Uterus (tissue), 4 donors: Measurements from ENCODE around the gene WDR5. TPM values are rescaled to one million over a fixed set of nuclear protein-coding genes. Genes with fewer than 3 reads are reported as not detected.
A peak's percentile ranks its signal among the peaks of the same experiment; 100 is the strongest.

Experiments used
- DNase-seq, 2 donors: peaks; one replicate each; pipeline ENCODE4 v3.0.0-alpha.2; 2019 to 2020
- H3K27ac ChIP-seq, 2 donors: fragments of 200-600 bp; sonication (generic); 1 replicate in 1 of 2; 2 replicates in 1 of 2; pipeline ENCODE4 v1.5.1; 2016 to 2018
- H3K27me3 ChIP-seq, 2 donors: fragments of 200-600 bp; sonication (generic); one replicate each; pipeline ENCODE4 v1.5.1; 2018 to 2019; ENCODE audit warnings: control low read depth in 1 of 2
- H3K36me3 ChIP-seq, 2 donors: fragments of 200-600 bp; sonication (generic); one replicate each; pipeline ENCODE4 v1.5.1; 2019; ENCODE audit warnings: control low read depth in 1 of 2
- H3K4me1 ChIP-seq, 2 donors: fragments of 200-600 bp; sonication (generic); one replicate each; pipeline ENCODE4 v1.5.1; 2018 to 2019; ENCODE audit warnings: control low read depth in 1 of 2
- H3K4me3 ChIP-seq, 2 donors: fragments of 200-600 bp; sonication (generic); 1 replicate in 1 of 2; 2 replicates in 1 of 2; pipeline ENCODE4 v1.5.1; 2018 to 2019; ENCODE audit warnings: mild to moderate bottlenecking in 1 of 2
- H3K9me3 ChIP-seq, 2 donors: fragments of 200-600 bp; sonication (generic); one replicate each; pipeline ENCODE4 v1.5.1; 2019; ENCODE audit warnings: control low read depth in 1 of 2
- CTCF ChIP-seq, 4 experiments: fragments of 200-600 bp in 2 of 4; fragments of 450-650 bp in 2 of 4; sonication (generic) in 2 of 4; IDR thresholded peaks; one replicate each; pipeline ENCODE4 v1.5.1; 2016 to 2019; ENCODE audit warnings: antibody characterized with exemption in 4 of 4, mild to moderate bottlenecking in 2 of 4, moderate library complexity in 1 of 4
- POLR2A ChIP-seq, 2 donors: fragments of 450-650 bp; IDR thresholded peaks; one replicate each; pipeline ENCODE4 v1.6.1; 2016; ENCODE audit warnings: antibody characterized with exemption in 2 of 2, mild to moderate bottlenecking in 1 of 2, moderate library complexity in 1 of 2
- intact Hi-C: fragments of 100-400 bp; cut with DNase I; formaldehyde crosslinking; loops from one replicate; pipeline ENCODE4 v1.15.1; 2023; ENCODE audit warnings: low total_unique reads
- small RNA-seq: library from RNA; depleted of rRNA; stranded (forward); fragments of <200 nt; gene quantifications from one replicate; pipeline ENCODE3, GENCODE V24; 2016
- total RNA-seq, 4 donors: library from RNA; depleted of rRNA in 3 of 4; stranded (reverse); fragments of >200 nt in 3 of 4; gene quantifications; one replicate each; pipeline versions ENCODE4 v1.1.0 to v1.2.4, GENCODE V29; 2014 to 2023
- donor health status: DM: yes; HTN: yes; CAD: no.

Gene WDR5
- total RNA-seq, 4 donors from 2014 or later, result 2.9 to 30.5 (median 14.2) TPM

DNA sequence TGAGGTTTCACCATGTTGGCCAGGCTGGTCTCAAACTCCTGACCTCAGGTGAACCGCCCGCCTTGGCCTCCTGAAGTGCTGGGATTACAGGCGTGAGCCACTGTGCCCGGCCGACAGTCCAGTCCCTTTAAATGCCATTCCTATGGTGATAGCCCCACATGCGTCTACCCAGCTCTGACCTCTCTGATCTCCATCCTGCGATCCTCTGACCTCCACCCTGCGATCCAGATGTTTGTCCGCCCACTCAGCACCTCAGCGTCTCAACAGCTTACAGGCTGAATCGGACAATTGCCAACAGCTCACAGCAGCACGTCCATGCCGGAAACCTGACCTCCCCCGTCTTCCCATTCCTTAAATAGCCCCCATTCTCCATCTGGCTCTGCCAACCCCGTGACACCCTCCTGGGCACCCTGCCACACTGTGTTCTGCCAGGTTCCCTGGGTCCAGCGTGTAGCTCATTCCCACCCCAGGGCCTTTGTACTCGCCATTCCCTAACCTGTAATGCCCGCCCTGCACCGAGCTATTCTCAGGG, 72.5 kb downstream of the WDR5 start:
- no peaks in the 10 kb centered on the region for H3K9me3 ChIP-seq
- H3K27me3 ChIP-seq, result no peaks in the 10 kb centered on the region
- peaks cover 4 to 7% of the 10 kb centered on the region in 2 donors for H3K4me1 ChIP-seq
- TF ChIP-seq POLR2A (IDR thresholded peaks at IDR 0.05) (no peak), CTCF (IDR thresholded peaks at IDR 0.05) (no peak)
- intact Hi-C loops, result no loop called here
- no peak overlapping the region for H3K27ac ChIP-seq
- no peak overlapping the region for H3K4me3 ChIP-seq
- H3K36me3 ChIP-seq, result no peaks in the 10 kb centered on the region
- DNase-seq, result peak; percentile 24 to 29

DNA sequence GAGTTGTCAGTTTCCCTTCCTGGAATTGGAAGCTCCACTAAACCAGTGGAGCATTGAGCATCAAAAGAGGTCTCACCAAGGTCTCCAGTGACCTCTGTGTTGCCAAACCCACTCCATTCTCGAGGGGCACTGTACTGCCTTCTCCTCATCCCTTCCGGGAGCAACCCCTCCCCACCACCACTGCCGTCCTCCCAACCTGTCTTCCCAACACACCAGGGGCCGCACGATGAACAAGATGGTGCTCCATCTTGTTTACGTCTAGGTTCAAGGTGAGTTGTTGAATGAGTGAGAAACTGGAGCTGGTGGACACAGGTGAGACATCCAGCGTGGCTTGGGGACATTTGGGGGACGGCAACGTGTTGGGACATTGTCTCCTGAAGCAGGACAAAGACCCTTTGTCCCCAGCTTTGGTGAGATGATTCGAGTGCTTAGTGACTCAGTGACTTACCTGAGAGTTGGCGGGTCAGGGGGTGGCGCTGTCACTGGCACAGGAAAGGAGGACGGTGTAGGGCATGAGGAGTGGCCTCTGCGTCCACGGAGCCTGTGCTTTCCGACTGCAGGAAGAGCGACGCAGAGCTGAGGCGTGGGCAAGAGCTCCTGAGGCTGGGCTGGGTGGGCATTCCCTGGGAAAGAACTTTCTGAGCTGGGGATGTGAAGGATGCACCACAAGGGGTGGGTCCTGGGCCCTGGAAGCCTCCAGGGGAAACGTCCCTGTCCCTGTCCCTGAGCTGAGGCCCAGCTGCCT, 73.3 kb downstream of the WDR5 start:
- TF ChIP-seq CTCF (IDR thresholded peaks at IDR 0.05), result no peak
- no peak for TF ChIP-seq POLR2A (IDR thresholded peaks at IDR 0.05)
- DNase-seq, result peak; percentile 9
- Histone ChIP-seq H3K4me1 (peaks cover 4 to 7% of the 10 kb centered on the region in 2 donors), H3K4me3 (no peak overlapping the region), H3K9me3 (no peaks in the 10 kb centered on the region), H3K36me3 (no peaks in the 10 kb centered on the region), H3K27ac (no peak overlapping the region), H3K27me3 (no peaks in the 10 kb centered on the region)
- intact Hi-C loops, result no loop called here

Small RNA genes within 50 kb of the gene (small RNA-seq; reads per million reads assigned to genes)
- gene RNU6ATAC, result 0.73 reads per million, percentile 28 among the genes with 10 or more reads in this experiment

Other genes starting within 250 kb of the WDR5 start
- 10 to 100 TPM in 3 of 4 donors, 1 to 10 TPM in 1; 4.7 to 42.2 (median 15.8) TPM for gene VAV2, start 143.8 kb upstream of the WDR5 start, total RNA-seq
- 10 to 100 TPM in 2 of 4 donors, 1 to 10 TPM in 2; 7.4 to 23.9 (median 13.6) TPM for gene BRD3OS, start 110.6 kb upstream of the WDR5 start, total RNA-seq
- gene BRD3, start 68.1 kb upstream of the WDR5 start, total RNA-seq, result 10 to 100 TPM in 3 of 4 donors, 1 to 10 TPM in 1; 7.2 to 85.0 (median 42.6) TPM
- 10 to 100 TPM in 1 of 4 donors, under 1 TPM in 1, not detected in 2; under 0.01 to 47.1 TPM for gene RNU6ATAC, start 28.5 kb downstream of the WDR5 start, total RNA-seq
- 10 to 100 TPM; 17.1 to 84.6 (median 24.0) TPM for gene RXRA, start 190.4 kb downstream of the WDR5 start, total RNA-seq